ENCODE data around the gene HIGD1A. TPM values are rescaled to one million over a fixed set of nuclear protein-coding genes. Genes with fewer than 3 reads are reported as not detected.

Gene HIGD1A
- total and polyA plus RNA-seq, 9 of the 15 experiments (the other 6 are each of a cell fraction or from before 2014, with no cell fraction given), result 165 to 1,185 (median 333) TPM

GRCh38 chr3:42805141-42805821, 991 bp upstream of the HIGD1A start (continued):
- TF ChIP-seq, protein P1, sequence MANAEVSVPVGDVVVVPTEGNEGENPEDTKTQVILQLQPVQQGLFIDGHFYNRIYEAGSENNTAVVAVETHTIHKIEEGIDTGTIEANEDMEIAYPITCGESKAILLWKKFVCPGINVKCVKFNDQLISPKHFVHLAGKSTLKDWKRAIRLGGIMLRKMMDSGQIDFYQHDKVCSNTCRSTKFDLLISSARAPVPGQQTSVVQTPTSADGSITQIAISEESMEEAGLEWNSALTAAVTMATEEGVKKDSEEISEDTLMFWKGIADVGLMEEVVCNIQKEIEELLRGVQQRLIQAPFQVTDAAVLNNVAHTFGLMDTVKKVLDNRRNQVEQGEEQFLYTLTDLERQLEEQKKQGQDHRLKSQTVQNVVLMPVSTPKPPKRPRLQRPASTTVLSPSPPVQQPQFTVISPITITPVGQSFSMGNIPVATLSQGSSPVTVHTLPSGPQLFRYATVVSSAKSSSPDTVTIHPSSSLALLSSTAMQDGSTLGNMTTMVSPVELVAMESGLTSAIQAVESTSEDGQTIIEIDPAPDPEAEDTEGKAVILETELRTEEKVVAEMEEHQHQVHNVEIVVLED (CRISPR knock-in tag; IDR thresholded peaks at IDR 0.05), result no peak
- TF ChIP-seq KDM2B (CRISPR knock-in tag; IDR thresholded peaks at IDR 0.05) (no peak), RREB1 (CRISPR knock-in tag; IDR thresholded peaks at IDR 0.05) (no peak), STAT5B (CRISPR knock-in tag; IDR thresholded peaks at IDR 0.05) (no peak), LCOR (CRISPR knock-in tag; IDR thresholded peaks at IDR 0.05) (no peak), RFX1 (IDR thresholded peaks at IDR 0.05) (peak; percentile 65), SIX5 (IDR thresholded peaks at IDR 0.05; ENCODE audit: borderline replicate concordance in 1 of 2, insufficient read depth in 1 of 2, low read depth in 1 of 2, low read length in 2 of 2) (no peak), EP400 (IDR thresholded peaks at IDR 0.05) (no peak)
- TF ChIP-seq, protein P2, sequence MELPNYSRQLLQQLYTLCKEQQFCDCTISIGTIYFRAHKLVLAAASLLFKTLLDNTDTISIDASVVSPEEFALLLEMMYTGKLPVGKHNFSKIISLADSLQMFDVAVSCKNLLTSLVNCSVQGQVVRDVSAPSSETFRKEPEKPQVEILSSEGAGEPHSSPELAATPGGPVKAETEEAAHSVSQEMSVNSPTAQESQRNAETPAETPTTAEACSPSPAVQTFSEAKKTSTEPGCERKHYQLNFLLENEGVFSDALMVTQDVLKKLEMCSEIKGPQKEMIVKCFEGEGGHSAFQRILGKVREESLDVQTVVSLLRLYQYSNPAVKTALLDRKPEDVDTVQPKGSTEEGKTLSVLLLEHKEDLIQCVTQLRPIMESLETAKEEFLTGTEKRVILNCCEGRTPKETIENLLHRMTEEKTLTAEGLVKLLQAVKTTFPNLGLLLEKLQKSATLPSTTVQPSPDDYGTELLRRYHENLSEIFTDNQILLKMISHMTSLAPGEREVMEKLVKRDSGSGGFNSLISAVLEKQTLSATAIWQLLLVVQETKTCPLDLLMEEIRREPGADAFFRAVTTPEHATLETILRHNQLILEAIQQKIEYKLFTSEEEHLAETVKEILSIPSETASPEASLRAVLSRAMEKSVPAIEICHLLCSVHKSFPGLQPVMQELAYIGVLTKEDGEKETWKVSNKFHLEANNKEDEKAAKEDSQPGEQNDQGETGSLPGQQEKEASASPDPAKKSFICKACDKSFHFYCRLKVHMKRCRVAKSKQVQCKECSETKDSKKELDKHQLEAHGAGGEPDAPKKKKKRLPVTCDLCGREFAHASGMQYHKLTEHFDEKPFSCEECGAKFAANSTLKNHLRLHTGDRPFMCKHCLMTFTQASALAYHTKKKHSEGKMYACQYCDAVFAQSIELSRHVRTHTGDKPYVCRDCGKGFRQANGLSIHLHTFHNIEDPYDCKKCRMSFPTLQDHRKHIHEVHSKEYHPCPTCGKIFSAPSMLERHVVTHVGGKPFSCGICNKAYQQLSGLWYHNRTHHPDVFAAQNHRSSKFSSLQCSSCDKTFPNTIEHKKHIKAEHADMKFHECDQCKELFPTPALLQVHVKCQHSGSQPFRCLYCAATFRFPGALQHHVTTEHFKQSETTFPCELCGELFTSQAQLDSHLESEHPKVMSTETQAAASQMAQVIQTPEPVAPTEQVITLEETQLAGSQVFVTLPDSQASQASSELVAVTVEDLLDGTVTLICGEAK (IDR thresholded peaks at IDR 0.05), result no peak
- TF ChIP-seq, protein P2 (CRISPR knock-in tag; IDR thresholded peaks at IDR 0.05), result no peak
